HL-60 (cell line): ENCODE results near the gene DDX6.

ENCODE experiments used
- CTCF ChIP-seq: IDR thresholded peaks from one replicate; pipeline ENCODE4 v1.5.1; 2011; ENCODE audit warnings: low read length, control low read depth, inconsistent platforms; ENCODE audit not compliant: insufficient read depth
- GABPA ChIP-seq: IDR thresholded peaks from 2 replicates; pipeline ENCODE4 v1.6.1; 2012; ENCODE audit warnings: low read depth
- POLR2AphosphoS5 ChIP-seq: IDR thresholded peaks from 2 replicates; pipeline ENCODE4 v1.6.1; 2012; ENCODE audit warnings: low read depth
- REST ChIP-seq: IDR thresholded peaks from 2 replicates; pipeline ENCODE4 v1.6.1; 2012; ENCODE audit warnings: low read depth; ENCODE audit not compliant: insufficient replicate concordance
- SPI1 ChIP-seq: IDR thresholded peaks from 2 replicates; pipeline ENCODE4 v1.6.1; 2012; ENCODE audit warnings: low read depth, mild to moderate bottlenecking, borderline replicate concordance

- no peak for TF ChIP-seq CTCF
- no peak for TF ChIP-seq REST
- TF ChIP-seq POLR2AphosphoS5: no peak
- no peak for TF ChIP-seq GABPA
- TF ChIP-seq SPI1: no peak
Measured at GRCh38 chr11:118714816-118715215, 76.1 kb downstream of the DDX6 start.
